ENCODE measurements around the gene JSRP1. TPM values are rescaled to one million over a fixed set of nuclear protein-coding genes. Genes with fewer than 3 reads are reported as not detected.

The JSRP1 gene
- total RNA-seq, 1 experiment from 2014 or later, result not detected

- no peak for DNase-seq (ENCODE audit: low spot score)
Measured at GRCh38 chr19:2232286-2233151, 23.7 kb downstream of the JSRP1 start.

GRCh38 chr19:2231621-2232221 is 24.5 kb downstream of the JSRP1 start:
- DNase-seq (ENCODE audit: low spot score), result peak; percentile 21

- DNase-seq (ENCODE audit: low spot score), result no peak
Measured at GRCh38 chr19:2230807-2231533, 25.2 kb downstream of the JSRP1 start.

GRCh38 chr19:2230033-2230531 is 26.1 kb downstream of the JSRP1 start:
- no peak for DNase-seq (ENCODE audit: low spot score)

GRCh38 chr19:2229103-2230032 is 26.8 kb downstream of the JSRP1 start:
- no peak for DNase-seq (ENCODE audit: low spot score)

- DNase-seq (ENCODE audit: low spot score), result no peak
Measured at GRCh38 chr19:2228157-2229030, 27.8 kb downstream of the JSRP1 start.

- DNase-seq (ENCODE audit: low spot score), result no peak
Measured at GRCh38 chr19:2227415-2228156, 28.6 kb downstream of the JSRP1 start.

GRCh38 chr19:2226840-2227360 is 29.3 kb downstream of the JSRP1 start:
- DNase-seq (ENCODE audit: low spot score), result no peak

GRCh38 chr19:2226051-2226839 is 30.0 kb downstream of the JSRP1 start:
- DNase-seq (ENCODE audit: low spot score), result no peak

GRCh38 chr19:2225415-2226050 is 30.7 kb downstream of the JSRP1 start:
- DNase-seq (ENCODE audit: low spot score), result no peak

- DNase-seq (ENCODE audit: low spot score), result no peak
Measured at GRCh38 chr19:2224754-2225349, 31.4 kb downstream of the JSRP1 start.

GRCh38 chr19:2223959-2224358 is 32.3 kb downstream of the JSRP1 start:
- no peak for DNase-seq (ENCODE audit: low spot score)

GRCh38 chr19:2223391-2223790 is 32.8 kb downstream of the JSRP1 start:
- no peak for DNase-seq (ENCODE audit: low spot score)

GRCh38 chr19:2221918-2222317 is 34.3 kb downstream of the JSRP1 start:
- no peak for DNase-seq (ENCODE audit: low spot score)

GRCh38 chr19:2221250-2221831 is 34.9 kb downstream of the JSRP1 start:
- no peak for DNase-seq (ENCODE audit: low spot score)

GRCh38 chr19:2219726-2220125 is 36.5 kb downstream of the JSRP1 start:
- no peak for DNase-seq (ENCODE audit: low spot score)

GRCh38 chr19:2217591-2217990 is 38.6 kb downstream of the JSRP1 start:
- no peak for DNase-seq (ENCODE audit: low spot score)

All from H4 (cell line).